Esophagus squamous epithelium (tissue), 4 donors: ENCODE measurements around the gene IGFL4.

ENCODE experiments used
- CTCF ChIP-seq, 6 experiments: fragments of 450-650 bp in 4 of 6; fragments of 200-600 bp in 2 of 6; sonication (generic) in 2 of 6; IDR thresholded peaks; one replicate each; pipeline ENCODE4 v1.5.1; 2016 to 2019; ENCODE audit warnings: antibody characterized with exemption in 6 of 6, mild to moderate bottlenecking in 4 of 6, moderate library complexity in 4 of 6
- POLR2A ChIP-seq, 4 donors: fragments of 450-650 bp; IDR thresholded peaks; one replicate each; pipeline ENCODE4 v1.6.1; 2017; ENCODE audit warnings: antibody characterized with exemption in 4 of 4, mild to moderate bottlenecking in 4 of 4, moderate library complexity in 3 of 4

- TF ChIP-seq CTCF (IDR thresholded peaks at IDR 0.05), result no peak
- TF ChIP-seq POLR2A (IDR thresholded peaks at IDR 0.05), result no peak
These were observed 7.4 kb downstream of the IGFL4 start for GRCh38 chr19:46033401-46033800.
